ENCODE data around the gene ING5.
"Not testable (repeated sequence)": the region's sequence is repeated elsewhere in the genome, so short reads cannot be mapped to it uniquely, and the experiment has no call there.

The ING5 gene

DNA sequence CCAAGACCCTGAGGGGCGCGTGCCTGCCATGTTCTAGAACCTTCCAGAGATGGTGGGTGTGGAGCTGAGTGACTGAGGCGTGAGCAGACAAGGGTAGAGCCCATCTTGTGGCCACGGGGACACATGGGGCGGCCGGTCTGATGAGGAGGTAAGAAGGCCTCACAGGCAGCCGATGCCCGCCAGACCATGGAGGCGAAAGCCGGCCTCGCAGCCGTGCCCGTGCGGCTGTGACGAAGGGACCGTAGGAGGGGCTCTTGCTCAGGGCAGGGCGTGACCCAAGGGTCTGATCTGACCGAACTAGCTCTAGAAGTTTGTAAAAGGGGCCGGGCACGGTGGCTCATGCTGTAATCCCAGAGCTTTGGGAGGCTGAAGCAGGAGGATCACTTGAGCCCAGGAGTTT is 52.2 kb downstream of the ING5 start:
- no peak overlapping the region for H3K4me3 ChIP-seq (ENCODE audit: low read depth, low read length)
- H3K9me3 ChIP-seq = no peaks in the 10 kb centered on the region
- no peak for DNase-seq
- no peaks in the 10 kb centered on the region for H3K27me3 ChIP-seq
- H3K36me3 ChIP-seq = peaks cover 36% of the 10 kb centered on the region
- no peak for TF ChIP-seq CTCF (IDR thresholded peaks at IDR 0.05; ENCODE audit: low read depth, low read length)
- no peaks in the 10 kb centered on the region for H3K4me1 ChIP-seq

DNA sequence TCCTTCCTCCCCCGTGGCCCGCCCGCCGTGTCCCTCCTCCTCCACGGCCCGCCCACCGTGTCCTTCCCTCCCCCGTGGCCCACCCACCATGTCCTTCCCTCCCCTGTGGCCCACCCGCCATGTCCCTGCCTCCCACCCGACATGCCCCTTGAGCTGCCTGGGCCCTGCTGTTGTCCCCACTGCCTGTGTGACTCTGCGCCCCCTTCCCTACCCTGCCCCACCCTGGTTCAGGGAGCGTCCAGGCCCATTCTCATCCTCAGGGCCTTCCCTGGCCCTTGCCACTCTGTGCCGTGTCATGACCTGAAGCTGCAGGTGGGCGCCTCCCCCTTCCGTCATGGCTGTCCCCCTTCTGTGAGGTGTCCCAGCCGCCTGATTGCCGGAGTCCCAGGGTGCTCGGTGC is 53.3 kb downstream of the ING5 start:
- Histone ChIP-seq H3K9me3 (no peaks in the 10 kb centered on the region), H3K27me3 (no peaks in the 10 kb centered on the region), H3K36me3 (peaks cover 37% of the 10 kb centered on the region), H3K4me1 (no peaks in the 10 kb centered on the region), H3K4me3 (ENCODE audit: low read depth, low read length) (no peak overlapping the region)
- no peak for TF ChIP-seq CTCF (IDR thresholded peaks at IDR 0.05; ENCODE audit: low read depth, low read length)
- no peak for DNase-seq

- no peak for TF ChIP-seq CTCF (IDR thresholded peaks at IDR 0.05; ENCODE audit: low read depth, low read length)
- H3K4me1 ChIP-seq = no peaks in the 10 kb centered on the region
- peak; percentile 13 for DNase-seq
- no peak overlapping the region for H3K4me3 ChIP-seq (ENCODE audit: low read depth, low read length)
- no peaks in the 10 kb centered on the region for H3K27me3 ChIP-seq
- peaks cover 35% of the 10 kb centered on the region for H3K36me3 ChIP-seq
- no peaks in the 10 kb centered on the region for H3K9me3 ChIP-seq
These were observed 53.9 kb downstream of the ING5 start for GRCh38 chr2:241755777-241756176.

- peaks cover 9% of the 10 kb centered on the region for H3K4me1 ChIP-seq
- DNase-seq = no peak
- TF ChIP-seq CTCF (IDR thresholded peaks at IDR 0.05; ENCODE audit: low read depth, low read length) = no peak
These were observed 57.4 kb downstream of the ING5 start for GRCh38 chr2:241759067-241759807.

GRCh38 chr2:241759893-241760292 is 58.1 kb downstream of the ING5 start:
- not testable (repeated sequence) for H3K27me3 ChIP-seq; DNase-seq; H3K4me3 ChIP-seq (ENCODE audit: low read depth, low read length); H3K9me3 ChIP-seq
- Histone ChIP-seq H3K4me1 (peaks cover 15% of the 10 kb centered on the region), H3K36me3 (peaks cover 22% of the 10 kb centered on the region)

More at GRCh38 chr2:241759067-241759807, 57.4 kb downstream of the ING5 start:
- H3K9me3 ChIP-seq = no peaks in the 10 kb centered on the region
- H3K27me3 ChIP-seq = no peaks in the 10 kb centered on the region
- no peak overlapping the region for H3K4me3 ChIP-seq (ENCODE audit: low read depth, low read length)
- H3K36me3 ChIP-seq = peaks cover 22% of the 10 kb centered on the region

GRCh38 chr2:241760301-241760771 is 58.5 kb downstream of the ING5 start:
- DNase-seq = peak; percentile 14
- peaks cover 17% of the 10 kb centered on the region for H3K4me1 ChIP-seq
- H3K27me3 ChIP-seq = no peaks in the 10 kb centered on the region
- H3K36me3 ChIP-seq = peaks cover 22% of the 10 kb centered on the region
- TF ChIP-seq CTCF (IDR thresholded peaks at IDR 0.05; ENCODE audit: low read depth, low read length) = no peak
- no peaks in the 10 kb centered on the region for H3K9me3 ChIP-seq
- H3K4me3 ChIP-seq (ENCODE audit: low read depth, low read length) = no peak overlapping the region
